GM10248 (cell line): Measurements from ENCODE around the gene ABCB10.

Experiments used
- CTCF ChIA-PET: fragments of 300-600 bp; sonication (Branson Sonifier 250); formaldehyde crosslinking; extraction: SDS; loops from one replicate; lab custom pipeline; 2021; ENCODE audit warnings: antibody characterized with exemption; lab: Yijun Ruan, JAX
- POLR2A ChIA-PET: fragments of 350-650 bp; sonication (Branson Sonifier 250); formaldehyde crosslinking; extraction: SDS; loops from one replicate; lab custom pipeline; 2020; ENCODE audit warnings: antibody characterized with exemption; lab: Yijun Ruan, JAX
- DNase-seq: peaks from one replicate; pipeline ENCODE4 v3.0.0; 2012; ENCODE audit errors: extremely low spot score
- CTCF ChIP-seq: IDR thresholded peaks from 2 replicates; pipeline ENCODE4 v1.5.1; 2012; ENCODE audit warnings: mild to moderate bottlenecking, low read depth; ENCODE audit errors: extremely low read depth, missing control alignments, control extremely low read depth

Gene ABCB10

GRCh38 chr1:229474509-229474908, 84.0 kb downstream of the ABCB10 start:
- ChIA-PET CTCF (interaction anchor here (1.0 kb wide), 1 partner anchor 14 kb away, joined by 3 read pairs; no protein-coding TSS in a partner anchor), POLR2A (no interaction called here)
- DNase-seq, result no peak
- no peak for TF ChIP-seq CTCF

DNA sequence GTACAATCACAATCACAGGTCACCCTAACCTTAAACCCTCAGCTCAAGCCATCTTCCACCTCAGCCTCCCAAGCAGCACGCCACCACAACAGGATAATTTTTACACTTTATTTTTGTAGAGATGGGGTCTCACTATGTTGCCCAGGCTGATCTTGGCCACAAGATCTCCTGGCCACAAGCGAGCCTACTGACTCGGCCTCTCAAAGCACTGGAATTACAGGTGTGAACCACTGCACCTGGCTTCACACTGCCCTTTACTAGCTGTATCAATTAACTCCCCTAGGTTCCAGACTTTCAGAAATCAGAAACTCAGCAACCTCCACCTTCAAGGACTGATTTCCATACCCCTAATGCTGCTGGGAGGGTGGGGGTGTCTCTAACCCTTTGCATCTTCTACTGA, 87.3 kb downstream of the ABCB10 start:
- no peak for DNase-seq
- ChIA-PET POLR2A (no interaction called here), CTCF (interaction anchor here (1.3 to 4.0 kb wide), 2 partner anchors 11 to 25 kb away, joined by 3 to 20 read pairs; no protein-coding TSS in a partner anchor)
- no peak for TF ChIP-seq CTCF

GRCh38 chr1:229470406-229471043, 88.0 kb downstream of the ABCB10 start:
- ChIA-PET CTCF (interaction anchor here (0.9 to 4.0 kb wide), 4 partner anchors 10 to 199 kb away, joined by 3 to 20 read pairs (median 4); no protein-coding TSS in a partner anchor), POLR2A (no interaction called here)

GRCh38 chr1:229466887-229467286, 91.6 kb downstream of the ABCB10 start:
- TF ChIP-seq CTCF, result no peak
- ChIA-PET CTCF (interaction anchor here (1.1 to 1.4 kb wide), 3 partner anchors 24 to 30 kb away, joined by 3 to 4 read pairs (median 4); no protein-coding TSS in a partner anchor), POLR2A (no interaction called here)
- DNase-seq, result no peak

More at GRCh38 chr1:229470406-229471043, 88.0 kb downstream of the ABCB10 start:
- DNase-seq, result no peak
- TF ChIP-seq CTCF, result no peak
